ENCODE results near the gene USP3. TPM values are rescaled to one million over a fixed set of nuclear protein-coding genes. Genes with fewer than 3 reads are reported as not detected.

Gene USP3
- total RNA-seq, 1 donor from 2014 or later, result 57.3 TPM

DNA sequence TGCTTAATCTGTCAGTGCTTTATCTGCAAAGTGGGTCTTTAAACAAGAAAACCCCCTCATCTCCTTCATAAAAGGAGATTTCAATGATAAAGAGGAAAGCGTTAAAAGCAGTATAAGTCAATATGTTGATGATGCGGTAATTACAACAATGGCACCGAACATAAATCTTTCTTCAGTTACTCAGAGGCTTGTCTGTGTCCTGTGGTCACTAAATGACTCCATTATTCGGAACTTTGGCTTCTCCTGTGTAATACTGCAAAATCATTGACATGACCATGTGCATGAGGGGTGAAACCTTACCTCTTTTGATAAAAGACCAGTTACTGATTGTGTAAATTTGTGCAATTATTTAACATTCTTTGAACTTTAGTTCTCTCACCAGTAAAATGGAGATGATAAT is 4.8 kb upstream of the USP3 start:
- Mint-ChIP-seq H3K4me3 (no peak overlapping the region), H3K4me1 (ENCODE audit: unreplicated experiment) (peaks cover 53% of the 10 kb centered on the region), H3K27me3 (peaks cover 26% of the 10 kb centered on the region), H3K36me3 (no peaks in the 10 kb centered on the region), H3K9me3 (no peaks in the 10 kb centered on the region), H3K27ac (peak overlapping the region; percentile 2)
- no peak for DNase-seq (ENCODE audit: extremely low spot score, unreplicated experiment)
- TF ChIP-seq, protein P1, sequence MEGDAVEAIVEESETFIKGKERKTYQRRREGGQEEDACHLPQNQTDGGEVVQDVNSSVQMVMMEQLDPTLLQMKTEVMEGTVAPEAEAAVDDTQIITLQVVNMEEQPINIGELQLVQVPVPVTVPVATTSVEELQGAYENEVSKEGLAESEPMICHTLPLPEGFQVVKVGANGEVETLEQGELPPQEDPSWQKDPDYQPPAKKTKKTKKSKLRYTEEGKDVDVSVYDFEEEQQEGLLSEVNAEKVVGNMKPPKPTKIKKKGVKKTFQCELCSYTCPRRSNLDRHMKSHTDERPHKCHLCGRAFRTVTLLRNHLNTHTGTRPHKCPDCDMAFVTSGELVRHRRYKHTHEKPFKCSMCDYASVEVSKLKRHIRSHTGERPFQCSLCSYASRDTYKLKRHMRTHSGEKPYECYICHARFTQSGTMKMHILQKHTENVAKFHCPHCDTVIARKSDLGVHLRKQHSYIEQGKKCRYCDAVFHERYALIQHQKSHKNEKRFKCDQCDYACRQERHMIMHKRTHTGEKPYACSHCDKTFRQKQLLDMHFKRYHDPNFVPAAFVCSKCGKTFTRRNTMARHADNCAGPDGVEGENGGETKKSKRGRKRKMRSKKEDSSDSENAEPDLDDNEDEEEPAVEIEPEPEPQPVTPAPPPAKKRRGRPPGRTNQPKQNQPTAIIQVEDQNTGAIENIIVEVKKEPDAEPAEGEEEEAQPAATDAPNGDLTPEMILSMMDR (conservative IDR thresholded peaks at IDR 0.05), result no peak

DNA sequence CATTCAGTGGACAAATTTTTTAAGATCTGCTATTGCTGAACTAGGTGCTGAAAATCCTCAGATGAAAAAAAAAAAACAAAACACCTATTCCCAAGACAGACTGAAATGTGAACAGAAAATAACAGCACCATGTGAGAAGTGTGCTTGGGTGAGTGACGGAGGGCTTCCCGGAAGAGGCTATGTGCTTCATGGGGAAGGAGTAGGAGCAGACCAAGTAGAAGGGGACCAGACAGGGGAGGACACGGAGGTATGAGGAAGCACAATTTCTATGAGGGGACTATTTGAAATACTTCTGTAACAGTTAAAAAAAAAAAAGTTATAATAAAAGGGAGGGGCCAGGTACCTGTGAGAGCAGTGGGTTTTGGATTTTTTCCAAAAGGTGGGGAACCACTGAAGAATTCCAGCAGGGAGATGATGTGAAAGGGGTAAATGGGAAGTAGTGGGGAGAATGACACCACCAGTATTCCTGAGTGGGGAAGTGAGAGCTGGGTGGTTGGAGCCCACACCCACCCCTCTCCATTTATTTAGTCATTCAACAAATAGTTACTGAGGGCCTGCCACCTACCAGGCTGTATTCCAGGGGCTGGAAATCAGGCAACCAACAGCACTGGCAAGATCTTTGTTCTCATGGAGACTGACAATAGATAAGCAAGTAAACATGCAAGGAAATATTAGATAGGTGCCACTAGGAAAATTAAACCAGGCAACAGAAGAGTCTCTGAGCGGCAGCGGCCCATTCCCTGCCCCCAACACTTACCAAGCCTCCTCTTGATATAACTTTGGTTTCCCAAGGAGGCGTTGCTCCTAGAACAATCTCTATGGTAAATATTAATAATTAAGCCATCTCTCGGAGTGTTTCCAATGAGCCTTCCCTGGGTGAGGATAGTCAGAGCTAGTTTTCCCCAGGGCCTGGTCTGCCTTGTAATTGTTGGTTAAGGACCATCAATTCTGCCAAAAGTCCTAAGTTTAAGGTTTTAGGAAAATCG is 3.8 kb upstream of the USP3 start:
- TF ChIP-seq, protein P1 (conservative IDR thresholded peaks at IDR 0.05), result no peak
- Mint-ChIP-seq H3K9me3 (no peaks in the 10 kb centered on the region), H3K36me3 (no peaks in the 10 kb centered on the region), H3K4me1 (ENCODE audit: unreplicated experiment) (peaks cover 54% of the 10 kb centered on the region), H3K27me3 (peaks cover 22% of the 10 kb centered on the region), H3K27ac (peak overlapping the region; percentile 82), H3K4me3 (peak overlapping the region; percentile 71)
- no peak for DNase-seq (ENCODE audit: extremely low spot score, unreplicated experiment)

DNA sequence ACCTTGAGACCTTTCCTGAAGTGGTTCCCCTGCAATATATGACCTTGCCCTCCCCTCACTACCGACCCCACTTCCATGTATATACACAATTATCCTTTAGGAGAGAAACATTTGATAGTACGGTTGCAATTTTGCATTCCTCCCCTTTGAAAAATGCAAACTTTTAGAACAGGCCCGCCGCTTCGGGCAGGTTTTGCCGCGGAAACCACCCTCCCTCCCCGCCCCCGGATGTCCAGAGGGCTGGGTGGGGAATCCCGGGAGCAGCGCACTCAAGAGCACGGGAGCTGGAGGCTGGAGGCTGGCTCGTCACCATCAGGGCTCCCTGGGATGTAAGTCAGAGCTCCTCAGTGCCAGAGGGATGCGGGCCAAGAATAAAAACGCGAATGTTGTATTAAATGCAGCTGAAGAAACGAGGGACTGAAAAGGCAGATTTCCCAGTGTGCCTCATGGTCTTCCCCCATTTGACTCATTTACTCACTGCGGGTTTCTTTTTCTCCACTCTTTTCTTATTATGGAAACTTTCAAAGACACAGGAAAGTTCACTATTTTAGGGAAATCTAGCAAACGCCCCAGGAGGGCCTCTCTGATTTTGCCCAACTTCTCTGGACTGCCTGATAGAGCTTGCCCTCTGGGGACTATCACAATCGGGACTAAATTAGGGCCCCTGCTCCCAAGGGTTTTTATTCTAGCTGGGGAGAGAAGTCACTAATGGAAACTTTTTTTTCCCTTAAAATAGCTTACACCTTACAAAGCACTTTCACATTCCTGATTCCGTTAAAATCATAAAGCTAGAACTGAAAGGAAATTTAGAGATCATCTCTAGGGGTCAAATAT is 2.9 kb upstream of the USP3 start:
- no peak for DNase-seq (ENCODE audit: extremely low spot score, unreplicated experiment)
- Mint-ChIP-seq H3K27ac (peak overlapping the region; percentile 82), H3K36me3 (no peaks in the 10 kb centered on the region), H3K4me3 (peak overlapping the region; percentile 89), H3K27me3 (peaks cover 13% of the 10 kb centered on the region), H3K9me3 (no peaks in the 10 kb centered on the region), H3K4me1 (ENCODE audit: unreplicated experiment) (peaks cover 53% of the 10 kb centered on the region)
- TF ChIP-seq, protein P1 (conservative IDR thresholded peaks at IDR 0.05), result no peak

GRCh38 chr15:63502137-63502766 is 2.1 kb upstream of the USP3 start:
- no peaks in the 10 kb centered on the region for H3K36me3 Mint-ChIP-seq
- H3K4me1 Mint-ChIP-seq (ENCODE audit: unreplicated experiment), result peaks cover 55% of the 10 kb centered on the region
- H3K9me3 Mint-ChIP-seq, result no peaks in the 10 kb centered on the region
- no peak for DNase-seq (ENCODE audit: extremely low spot score, unreplicated experiment)
- H3K4me3 Mint-ChIP-seq, result peak overlapping the region; percentile 89
- TF ChIP-seq, protein P1 (conservative IDR thresholded peaks at IDR 0.05), result no peak
- peak overlapping the region; percentile 82 for H3K27ac Mint-ChIP-seq
- H3K27me3 Mint-ChIP-seq, result peaks cover 8% of the 10 kb centered on the region
